Keratinocyte (primary cell): ENCODE results near the gene BBX.

ENCODE experiments used
- EZH2 ChIP-seq: IDR thresholded peaks from one replicate; pipeline ENCODE4 v1.6.1; 2012; ENCODE audit warnings: inconsistent platforms, mild to moderate bottlenecking, low read length, moderate library complexity
- TF ChIP-seq, protein P1 (sequence below), 3 experiments: IDR thresholded peaks in 1 of 3; conservative IDR thresholded peaks in 1 of 3; optimal IDR thresholded peaks in 1 of 3; 2 replicates in 2 of 3; 3 replicates in 1 of 3; pipeline versions ENCODE3 to v1.5.1; 2011; ENCODE audit warnings: low read length in 3 of 3, mild to moderate bottlenecking in 3 of 3, moderate library complexity in 2 of 3, control low read depth in 1 of 3, inconsistent platforms in 1 of 3; ENCODE audit not compliant: insufficient read depth in 2 of 3; ENCODE audit errors: extremely low read depth in 1 of 3

DNA sequence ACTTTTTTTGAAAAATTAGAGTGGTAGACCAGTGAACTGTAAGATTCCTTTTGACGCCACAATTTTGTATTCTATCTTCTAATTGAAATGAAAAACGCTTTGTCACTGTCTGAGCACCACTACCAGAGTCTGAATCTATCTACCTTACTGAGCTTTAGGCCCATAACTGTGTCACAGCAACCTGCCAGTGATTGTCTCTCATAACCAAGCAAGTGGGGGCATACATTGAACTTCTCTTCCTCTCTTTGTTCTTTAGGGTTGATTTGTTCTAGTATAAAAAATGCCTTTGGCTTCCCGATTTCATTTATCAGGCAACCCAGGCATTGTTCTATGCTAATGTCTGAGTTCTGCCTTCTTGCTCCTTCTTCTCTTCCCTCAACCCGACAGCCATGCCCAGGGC lies 142.6 kb downstream of the BBX start:
- TF ChIP-seq, protein P1, sequence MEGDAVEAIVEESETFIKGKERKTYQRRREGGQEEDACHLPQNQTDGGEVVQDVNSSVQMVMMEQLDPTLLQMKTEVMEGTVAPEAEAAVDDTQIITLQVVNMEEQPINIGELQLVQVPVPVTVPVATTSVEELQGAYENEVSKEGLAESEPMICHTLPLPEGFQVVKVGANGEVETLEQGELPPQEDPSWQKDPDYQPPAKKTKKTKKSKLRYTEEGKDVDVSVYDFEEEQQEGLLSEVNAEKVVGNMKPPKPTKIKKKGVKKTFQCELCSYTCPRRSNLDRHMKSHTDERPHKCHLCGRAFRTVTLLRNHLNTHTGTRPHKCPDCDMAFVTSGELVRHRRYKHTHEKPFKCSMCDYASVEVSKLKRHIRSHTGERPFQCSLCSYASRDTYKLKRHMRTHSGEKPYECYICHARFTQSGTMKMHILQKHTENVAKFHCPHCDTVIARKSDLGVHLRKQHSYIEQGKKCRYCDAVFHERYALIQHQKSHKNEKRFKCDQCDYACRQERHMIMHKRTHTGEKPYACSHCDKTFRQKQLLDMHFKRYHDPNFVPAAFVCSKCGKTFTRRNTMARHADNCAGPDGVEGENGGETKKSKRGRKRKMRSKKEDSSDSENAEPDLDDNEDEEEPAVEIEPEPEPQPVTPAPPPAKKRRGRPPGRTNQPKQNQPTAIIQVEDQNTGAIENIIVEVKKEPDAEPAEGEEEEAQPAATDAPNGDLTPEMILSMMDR (optimal IDR thresholded peaks at IDR 0.05 in 1 of 3, IDR thresholded peaks at IDR 0.05 in 1 of 3, conservative IDR thresholded peaks at IDR 0.05 in 1 of 3; ENCODE audit: extremely low read depth in 1 of 3, insufficient read depth in 2 of 3, low read length in 3 of 3): no peak
- TF ChIP-seq EZH2: no peak
